HL-60/S4 (cell line): Measurements from ENCODE around the gene ERV3-1.
"Not testable (repeated sequence)": the region's sequence is repeated elsewhere in the genome, so short reads cannot be mapped to it uniquely, and the experiment has no call there.

Experiments used
- in situ Hi-C: fragments of 300-500 bp; cut with MboI; formaldehyde crosslinking; loops from 2 replicates; pipeline ENCODE4 v1.14.3; 2022; ENCODE audit warnings: low sequenced_read_pairs

Gene ERV3-1

DNA sequence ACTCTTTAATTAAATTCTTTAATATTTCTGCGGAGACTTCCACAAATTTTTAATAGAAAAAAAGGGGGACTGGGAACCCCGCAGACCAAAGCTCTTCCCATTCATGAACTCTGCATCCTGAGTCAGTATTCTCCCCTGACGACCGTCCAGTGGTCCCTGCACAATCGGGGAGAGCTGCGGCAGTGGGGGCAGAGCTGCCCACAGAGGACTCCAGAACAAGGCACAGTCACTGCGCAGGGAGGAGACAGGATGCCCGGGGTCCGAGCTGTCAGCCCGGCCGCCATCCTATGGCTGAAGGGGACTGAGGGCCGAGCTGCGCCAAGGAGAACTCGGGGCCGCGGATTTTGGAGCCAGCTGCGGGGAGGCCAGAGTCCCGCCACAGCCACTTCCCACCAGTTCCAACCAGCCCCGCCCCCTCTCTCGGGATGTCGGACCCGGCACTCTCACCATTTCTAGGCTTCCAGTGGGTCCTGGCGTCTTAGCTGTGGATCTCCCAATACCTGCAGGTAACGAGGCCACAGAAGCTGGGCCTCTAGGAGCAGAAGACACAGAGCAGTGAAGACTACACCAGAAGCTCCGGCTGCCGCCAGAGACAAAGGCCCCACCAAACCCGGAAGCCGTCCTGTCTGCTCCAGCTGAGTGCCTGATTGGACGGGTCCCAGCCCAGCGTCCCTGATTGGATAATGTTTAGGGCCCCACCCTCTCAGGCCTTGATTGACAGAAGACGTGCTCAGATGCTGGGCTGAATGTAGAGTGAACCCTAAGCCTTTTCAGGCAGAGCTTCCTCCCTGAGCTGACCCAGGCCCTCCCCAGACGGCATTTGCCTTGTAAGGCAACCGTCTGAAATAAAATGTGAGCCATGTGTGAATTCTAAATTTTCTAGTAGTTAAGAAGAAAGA is at the start of gene ERV3-1:
Gene ERV3-1, minus strand, starts transcription at position 594 of the 899 bp plus-strand sequence. CDS start 13,661 bp downstream, outside the sequence.
- in situ Hi-C loops = no loop called here

DNA sequence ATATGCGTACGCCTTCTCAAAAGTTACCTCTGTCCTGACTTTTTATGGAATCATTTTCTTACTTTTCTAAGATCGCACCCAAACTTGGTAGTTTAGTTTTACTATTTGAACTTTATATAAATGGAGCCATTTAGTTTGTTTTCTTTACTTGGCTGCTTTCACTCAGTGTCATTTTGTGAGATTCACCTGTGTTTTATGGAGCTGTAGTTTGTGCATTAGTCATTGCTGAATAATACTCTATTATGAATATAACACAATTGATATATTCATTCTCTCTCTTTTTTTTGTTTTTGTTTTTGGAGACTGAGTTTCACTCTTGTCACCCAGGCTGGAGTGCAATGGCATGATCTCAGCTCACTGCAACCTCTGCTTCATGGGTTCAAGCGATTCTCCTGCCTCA is 49.3 kb upstream of the ERV3-1 start:
- in situ Hi-C loops = not testable (repeated sequence)

GRCh38 chr7:65054466-65054994 is 48.0 kb upstream of the ERV3-1 start:
- in situ Hi-C loops = not testable (repeated sequence)

DNA sequence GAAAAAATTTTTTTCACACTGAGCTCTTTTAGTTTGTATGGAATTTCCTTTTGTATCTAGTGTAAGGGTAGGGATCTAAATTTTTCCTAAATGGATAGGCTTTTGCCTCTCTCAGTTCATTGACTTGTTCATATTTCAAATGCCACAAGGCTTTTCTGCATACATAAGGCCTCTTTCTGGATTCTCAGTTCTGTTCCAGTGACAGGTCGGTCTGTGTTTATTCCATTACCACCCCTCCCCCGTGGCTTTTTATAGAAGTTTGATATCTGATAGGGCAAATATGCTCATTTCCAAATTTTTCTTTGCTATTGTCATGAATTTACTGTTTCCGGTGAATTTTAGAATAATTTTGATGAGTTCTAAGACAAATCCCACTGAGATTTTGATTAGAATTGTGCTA is 45.2 kb upstream of the ERV3-1 start:
- in situ Hi-C loops = not testable (repeated sequence)

DNA sequence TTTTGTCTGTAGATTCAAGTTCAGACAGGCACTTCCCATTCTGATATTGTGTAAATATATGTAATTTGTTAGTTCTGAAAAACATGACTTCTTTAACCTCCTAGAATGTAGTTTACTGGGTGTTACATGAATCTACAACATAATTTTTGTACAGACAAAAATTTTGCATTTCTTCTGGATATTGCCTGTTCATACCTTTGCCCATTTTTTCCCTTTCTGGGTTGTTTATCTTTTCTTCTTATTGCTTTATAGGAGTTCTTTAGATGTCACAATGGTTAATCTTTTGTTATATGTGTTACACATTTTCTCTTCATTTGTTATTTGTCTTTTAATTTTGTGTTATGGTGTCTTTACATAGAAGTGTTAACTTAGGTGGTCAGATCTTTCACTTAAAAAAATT is 44.7 kb upstream of the ERV3-1 start:
- in situ Hi-C loops = not testable (repeated sequence)

DNA sequence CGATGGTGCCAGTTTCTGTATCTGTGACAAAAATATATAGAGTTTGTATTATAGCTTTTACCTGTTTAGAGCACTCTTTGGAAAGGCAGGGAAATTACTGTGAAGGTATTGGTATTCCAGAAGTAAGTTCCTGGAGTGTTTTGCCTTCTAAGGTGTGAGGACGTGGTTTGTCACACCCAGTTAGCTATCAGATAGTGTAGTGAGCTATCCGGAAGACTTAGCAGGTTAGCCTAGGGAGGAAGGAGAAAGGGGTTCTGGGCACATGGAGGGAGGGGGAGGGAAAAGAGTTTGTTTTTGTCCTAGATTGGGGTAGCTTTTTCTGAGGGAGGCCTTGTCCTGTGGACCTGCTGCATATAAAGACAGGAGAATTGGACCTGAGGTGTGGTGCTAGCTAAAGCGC is 39.8 kb upstream of the ERV3-1 start:
- in situ Hi-C loops = not testable (repeated sequence)

GRCh38 chr7:65045589-65045988 is 39.1 kb upstream of the ERV3-1 start:
- in situ Hi-C loops = not testable (repeated sequence)

GRCh38 chr7:65038767-65039166 is 32.3 kb upstream of the ERV3-1 start:
- in situ Hi-C loops = not testable (repeated sequence)

- in situ Hi-C loops = no loop called here
These were observed 31.5 kb upstream of the ERV3-1 start for GRCh38 chr7:65037740-65038688.

DNA sequence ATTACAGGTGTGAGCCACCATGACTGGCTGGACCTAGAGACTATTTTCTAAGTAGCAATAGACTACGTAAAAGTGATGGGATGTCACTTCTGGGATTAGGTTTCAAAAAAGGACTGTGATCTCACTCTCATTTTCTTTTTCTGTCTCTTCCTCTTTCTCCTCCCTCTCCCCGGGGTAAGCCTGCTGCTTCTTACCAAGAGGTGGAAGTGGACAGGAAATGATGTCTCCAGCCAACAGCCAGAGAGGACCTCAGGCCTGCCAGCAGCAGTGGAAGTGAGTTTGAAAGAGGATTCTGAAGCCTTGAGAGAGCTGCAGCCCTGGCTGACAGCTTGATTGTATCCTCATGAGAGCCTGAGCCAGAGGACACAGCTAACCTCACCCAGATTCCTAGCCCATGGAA is 30.0 kb upstream of the ERV3-1 start:
- in situ Hi-C loops = not testable (repeated sequence)

DNA sequence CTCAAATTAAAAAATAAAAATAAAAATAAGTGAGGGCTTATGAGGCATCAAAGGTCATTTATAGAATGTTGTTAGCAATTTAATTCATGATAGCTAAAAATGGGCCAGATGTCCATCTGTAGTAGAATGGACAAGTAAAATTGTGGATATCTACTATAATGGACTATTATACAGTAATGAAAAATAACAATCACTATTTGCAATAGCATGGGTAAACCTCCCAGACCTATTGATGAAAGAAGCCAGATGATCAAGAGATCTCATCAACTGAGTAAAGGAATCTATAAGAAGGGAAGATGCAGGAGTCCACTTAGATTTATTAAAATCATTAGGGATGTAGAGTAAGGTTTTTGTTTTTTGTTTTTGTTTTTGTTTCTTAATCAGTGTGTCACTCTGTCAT is 29.0 kb upstream of the ERV3-1 start:
- in situ Hi-C loops = not testable (repeated sequence)

GRCh38 chr7:65034120-65034782 is 27.8 kb upstream of the ERV3-1 start:
- in situ Hi-C loops = not testable (repeated sequence)

- in situ Hi-C loops = not testable (repeated sequence)
These were observed 26.9 kb upstream of the ERV3-1 start for GRCh38 chr7:65033391-65033790.

DNA sequence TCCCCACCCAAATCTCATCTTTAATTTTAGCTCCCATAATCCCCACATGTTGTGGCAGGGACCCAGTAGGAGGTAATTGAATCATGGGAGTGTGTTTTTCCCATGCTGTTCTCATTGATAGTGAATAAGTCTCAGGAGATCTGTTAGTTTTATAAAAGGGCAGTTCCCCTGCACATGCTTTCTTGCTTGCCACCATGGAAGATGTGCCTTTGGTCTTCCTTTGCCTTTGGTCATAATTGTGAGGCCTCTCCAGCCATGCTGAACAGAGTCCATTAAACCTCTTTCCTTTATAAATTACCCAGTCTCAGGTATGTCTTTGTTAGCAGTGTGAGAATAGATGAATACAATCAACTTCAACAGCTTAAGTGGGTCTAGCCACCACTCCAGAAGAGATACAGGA is 18.5 kb upstream of the ERV3-1 start:
- in situ Hi-C loops = not testable (repeated sequence)

GRCh38 chr7:65020978-65021377 is 14.5 kb upstream of the ERV3-1 start:
- in situ Hi-C loops = not testable (repeated sequence)

GRCh38 chr7:65009881-65010280 is 3.4 kb upstream of the ERV3-1 start:
- in situ Hi-C loops = not testable (repeated sequence)

DNA sequence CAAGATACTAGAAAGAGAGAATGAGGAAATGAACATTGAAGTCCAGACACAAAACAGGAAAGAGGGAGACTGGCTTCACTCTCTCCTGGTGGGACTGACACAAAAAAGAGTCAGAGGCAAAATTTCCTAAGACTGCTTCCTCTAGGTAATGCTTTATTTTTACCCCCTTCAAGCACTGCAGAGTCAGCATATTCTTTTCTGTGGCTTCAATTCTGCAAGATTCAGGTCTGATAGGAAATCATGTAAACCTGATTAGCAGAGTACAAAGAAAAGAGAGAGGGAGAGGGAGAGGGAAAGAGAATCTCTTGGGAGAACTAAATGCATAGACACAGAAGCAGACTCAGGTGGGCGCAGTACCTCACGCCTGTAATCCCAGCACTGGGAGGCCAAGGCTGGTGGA is 2.9 kb upstream of the ERV3-1 start:
- in situ Hi-C loops = not testable (repeated sequence)

DNA sequence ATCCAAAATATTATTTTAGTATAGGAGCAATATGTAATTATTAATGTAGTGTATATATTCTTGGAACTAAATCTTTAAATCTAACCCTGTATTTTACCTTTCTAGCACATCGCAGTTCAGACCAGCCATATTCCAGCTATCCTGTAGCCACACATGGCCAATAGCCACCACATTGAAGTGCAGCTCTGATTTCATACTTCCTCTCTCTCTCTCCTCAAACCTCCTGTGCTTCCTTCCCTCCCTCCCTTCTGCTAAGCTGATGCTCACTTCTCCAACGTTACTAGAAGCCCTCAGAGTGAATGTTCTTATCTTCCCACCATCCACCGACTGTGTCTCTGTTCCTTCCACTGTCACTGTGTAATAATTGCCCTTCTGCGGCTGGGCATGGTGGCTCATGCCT is 549 bp upstream of the ERV3-1 start:
- in situ Hi-C loops = not testable (repeated sequence)

DNA sequence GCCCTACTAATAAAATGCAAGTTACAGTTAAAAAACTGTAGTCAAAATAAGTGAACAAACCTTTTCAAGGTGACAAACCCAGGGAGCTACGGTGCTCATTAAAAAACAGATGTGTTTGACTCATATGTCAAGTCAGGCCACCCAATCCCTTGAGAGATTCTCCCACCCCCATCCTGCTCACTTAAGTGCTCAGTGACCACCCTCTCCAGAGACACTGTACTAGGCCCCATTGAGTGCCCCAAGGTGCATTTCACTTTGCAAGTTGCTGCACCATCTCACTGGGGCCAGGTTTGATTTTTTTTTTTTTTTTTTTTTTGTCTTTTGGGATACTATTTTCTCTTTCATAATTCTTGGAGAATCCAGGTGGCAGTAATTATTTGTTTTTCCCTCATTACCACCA is 1.9 kb downstream of the ERV3-1 start:
- in situ Hi-C loops = no loop called here

GRCh38 chr7:65002972-65003585 is 3.4 kb downstream of the ERV3-1 start:
- in situ Hi-C loops = no loop called here
